H1 (cell line): ENCODE measurements around the gene ADAD2. TPM values are rescaled to one million over a fixed set of nuclear protein-coding genes. Genes with fewer than 3 reads are reported as not detected.

Source experiments
- BACH1 ChIP-seq: IDR thresholded peaks from 2 replicates; pipeline ENCODE4 v1.6.1; 2012; ENCODE audit warnings: low read length, improper control_type of control experiment
- CHD7 ChIP-seq: fragments of 300-600 bp; sonication (generic); IDR thresholded peaks from 2 replicates; pipeline ENCODE4 v1.7.1; 2012; ENCODE audit warnings: low read length, moderate library complexity, mild to moderate bottlenecking, inconsistent platforms; ENCODE audit not compliant: insufficient replicate concordance
- KDM5A ChIP-seq: fragments of 200-600 bp; IDR thresholded peaks from 2 replicates; pipeline ENCODE4 v1.7.1; 2012; ENCODE audit warnings: mild to moderate bottlenecking, low read length, inconsistent platforms, mixed read lengths
- PHF8 ChIP-seq: fragments of 200-600 bp; sonication (generic); conservative IDR thresholded peaks from 2 replicates; pipeline ENCODE4 v1.7.1; 2012; ENCODE audit warnings: low read depth, mild to moderate bottlenecking, inconsistent platforms, low read length, moderate library complexity
- RNF2 ChIP-seq: fragments of 200-900, 300-1000 bp; sonication (generic); IDR thresholded peaks from 2 replicates; pipeline ENCODE4 v1.7.1; 2016; ENCODE audit warnings: borderline replicate concordance, low read depth, mild to moderate bottlenecking, antibody characterized with exemption, low read length; ENCODE audit not compliant: poor library complexity, severe bottlenecking; ENCODE audit errors: missing control alignments
- RXRA ChIP-seq: IDR thresholded peaks from 2 replicates; pipeline ENCODE4 v1.6.1; 2011; ENCODE audit warnings: low read depth, mild to moderate bottlenecking, low read length, moderate library complexity; ENCODE audit not compliant: insufficient read depth
- SAP30 ChIP-seq: fragments of 300-600 bp; sonication (generic); IDR thresholded peaks from 2 replicates; pipeline ENCODE4 v1.7.1; 2012; ENCODE audit warnings: low read length, moderate library complexity, mild to moderate bottlenecking, inconsistent platforms; ENCODE audit not compliant: insufficient read depth, insufficient replicate concordance
- SIRT6 ChIP-seq: IDR thresholded peaks from one replicate; pipeline ENCODE4 v1.7.1; 2012; ENCODE audit warnings: low read length, inconsistent platforms
- SIX5 ChIP-seq: IDR thresholded peaks from 2 replicates; pipeline ENCODE4 v1.6.1; 2011; ENCODE audit warnings: mild to moderate bottlenecking, low read depth, low read length
- SUZ12 ChIP-seq: fragments of 200-600 bp; sonication (generic); IDR thresholded peaks from 2 replicates; pipeline ENCODE4 v1.6.1; 2012; ENCODE audit warnings: mild to moderate bottlenecking, inconsistent platforms, low read length, moderate library complexity, mixed read lengths
- TBP ChIP-seq: IDR thresholded peaks from 2 replicates; pipeline ENCODE4 v1.6.1; 2011; ENCODE audit warnings: low read depth, low read length, improper control_type of control experiment
- YY1 ChIP-seq: IDR thresholded peaks from 2 replicates; pipeline ENCODE4 v1.6.1; 2011; ENCODE audit warnings: low read depth, mild to moderate bottlenecking, low read length
- polyA plus RNA-seq, 7 experiments: library from polyadenylated mRNA; depleted of rRNA in 3 of 7; stranded (reverse) in 5 of 7; unstranded in 2 of 7; fragments of >200 nt in 5 of 7; fragments of 200-250 nt in 2 of 7; gene quantifications; 1 replicate in 5 of 7; 2 replicates in 1 of 7; 4 replicates in 1 of 7; pipeline versions ENCODE4 v1.2.1 to v1.2.3, GENCODE V29; 2011 to 2013; ENCODE audit warnings: missing spikeins in 2 of 7, mixed read lengths in 2 of 7
- total RNA-seq: library from RNA; stranded (reverse); fragmentation: NEBNext Ultra II Directional; extraction: Animal tissue kit (Norgen Biotek cat#: 25700); gene quantifications from 2 replicates; pipeline ENCODE4 v1.2.1, GENCODE V29; 2021

Gene ADAD2
- total and polyA plus RNA-seq, 2 of the 8 experiments (the other 6 are each of a cell fraction or from before 2014, with no cell fraction given), result 1.2 to 1.3 TPM

GRCh38 chr16:84215531-84215930 is 24.6 kb downstream of the ADAD2 start (continued):
- no peak for TF ChIP-seq CHD7
- no peak for TF ChIP-seq YY1
- TF ChIP-seq KDM5A, result no peak
- TF ChIP-seq PHF8, result no peak
- TF ChIP-seq TBP, result no peak
- TF ChIP-seq SAP30, result no peak
- no peak for TF ChIP-seq RNF2
- TF ChIP-seq RXRA, result no peak
- no peak for TF ChIP-seq BACH1
- TF ChIP-seq SIX5, result no peak
- no peak for TF ChIP-seq SUZ12
- TF ChIP-seq SIRT6, result no peak
